Gastrocnemius medialis (tissue), 4 donors: ENCODE measurements around the gene DBT.

Experiments
- POLR2A ChIP-seq, 2 donors: fragments of 450-650 bp; IDR thresholded peaks; one replicate each; pipeline ENCODE4 v1.6.1; 2017; ENCODE audit warnings: antibody characterized with exemption in 2 of 2, mild to moderate bottlenecking in 2 of 2, moderate library complexity in 2 of 2
- TF ChIP-seq, protein P1 (sequence below), 5 experiments: fragments of 450-650 bp in 3 of 5; fragments of 200-600 bp in 2 of 5; sonication (generic) in 2 of 5; IDR thresholded peaks in 4 of 5; conservative IDR thresholded peaks in 1 of 5; 1 replicate in 4 of 5; 2 replicates in 1 of 5; pipeline ENCODE4 v1.5.1; 2016 to 2019; ENCODE audit warnings: antibody characterized with exemption in 5 of 5, mild to moderate bottlenecking in 3 of 5, moderate library complexity in 3 of 5

DNA sequence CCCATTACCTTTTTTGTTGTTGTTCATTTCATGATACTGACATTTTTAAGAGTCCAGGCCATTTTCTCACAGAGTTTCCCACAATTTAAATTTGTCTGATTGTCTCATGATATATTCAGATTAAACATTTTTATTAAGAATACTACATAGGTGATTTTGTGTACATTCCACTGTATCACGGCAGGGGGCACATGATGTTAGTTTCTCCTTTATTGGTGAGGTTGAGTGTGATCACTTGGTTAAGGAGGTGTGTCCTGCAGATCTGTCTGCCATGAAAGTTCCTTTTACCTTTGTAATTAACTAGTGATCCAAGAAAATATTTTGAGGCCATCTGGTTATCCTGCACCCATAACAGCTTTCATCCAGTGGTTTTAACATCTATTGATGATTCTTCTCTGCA, 28.2 kb upstream of the DBT start:
- no peak for TF ChIP-seq POLR2A (IDR thresholded peaks at IDR 0.05)
- TF ChIP-seq, protein P1, sequence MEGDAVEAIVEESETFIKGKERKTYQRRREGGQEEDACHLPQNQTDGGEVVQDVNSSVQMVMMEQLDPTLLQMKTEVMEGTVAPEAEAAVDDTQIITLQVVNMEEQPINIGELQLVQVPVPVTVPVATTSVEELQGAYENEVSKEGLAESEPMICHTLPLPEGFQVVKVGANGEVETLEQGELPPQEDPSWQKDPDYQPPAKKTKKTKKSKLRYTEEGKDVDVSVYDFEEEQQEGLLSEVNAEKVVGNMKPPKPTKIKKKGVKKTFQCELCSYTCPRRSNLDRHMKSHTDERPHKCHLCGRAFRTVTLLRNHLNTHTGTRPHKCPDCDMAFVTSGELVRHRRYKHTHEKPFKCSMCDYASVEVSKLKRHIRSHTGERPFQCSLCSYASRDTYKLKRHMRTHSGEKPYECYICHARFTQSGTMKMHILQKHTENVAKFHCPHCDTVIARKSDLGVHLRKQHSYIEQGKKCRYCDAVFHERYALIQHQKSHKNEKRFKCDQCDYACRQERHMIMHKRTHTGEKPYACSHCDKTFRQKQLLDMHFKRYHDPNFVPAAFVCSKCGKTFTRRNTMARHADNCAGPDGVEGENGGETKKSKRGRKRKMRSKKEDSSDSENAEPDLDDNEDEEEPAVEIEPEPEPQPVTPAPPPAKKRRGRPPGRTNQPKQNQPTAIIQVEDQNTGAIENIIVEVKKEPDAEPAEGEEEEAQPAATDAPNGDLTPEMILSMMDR (IDR thresholded peaks at IDR 0.05 in 4 of 5, conservative IDR thresholded peaks at IDR 0.05 in 1 of 5), result no peak
